Stimulated activated CD4-positive, alpha-beta T cell treated with anti-CD3 and anti-CD28 coated beads, Interleukin-4, amount 100 ng/mL, for 24 hours (primary cell): Measurements from ENCODE around the gene ATP8A1.
"Not testable (repeated sequence)": the region's sequence is repeated elsewhere in the genome, so short reads cannot be mapped to it uniquely, and the experiment has no call there.

ENCODE experiments used
- DNase-seq: peaks from one replicate; pipeline ENCODE4 v3.0.0-alpha.2; 2020

Gene ATP8A1

GRCh38 chr4:42492962-42493361 lies 163.9 kb downstream of the ATP8A1 start:
- no peak for DNase-seq

DNA sequence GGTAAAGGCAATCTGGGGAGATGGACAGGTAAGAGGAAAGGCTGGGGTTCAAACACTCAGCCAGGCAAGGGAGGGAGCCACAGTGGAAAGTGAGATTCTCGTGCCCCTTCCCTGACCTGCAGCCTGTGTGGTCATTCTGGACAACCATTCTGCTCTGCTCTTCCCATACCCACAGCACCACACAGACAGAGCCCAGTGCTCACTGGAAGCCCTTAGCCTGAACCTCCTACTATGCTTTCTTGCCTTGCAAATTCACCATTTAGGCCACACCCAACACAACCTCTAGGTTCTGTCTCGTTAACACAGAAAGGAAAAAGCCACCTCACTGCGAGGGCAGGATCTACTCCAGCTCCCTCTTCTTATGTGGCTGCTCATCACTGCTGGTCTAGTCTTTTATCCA lies 166.9 kb downstream of the ATP8A1 start:
- no peak for DNase-seq

GRCh38 chr4:42489095-42489494 lies 167.8 kb downstream of the ATP8A1 start:
- DNase-seq: no peak

DNA sequence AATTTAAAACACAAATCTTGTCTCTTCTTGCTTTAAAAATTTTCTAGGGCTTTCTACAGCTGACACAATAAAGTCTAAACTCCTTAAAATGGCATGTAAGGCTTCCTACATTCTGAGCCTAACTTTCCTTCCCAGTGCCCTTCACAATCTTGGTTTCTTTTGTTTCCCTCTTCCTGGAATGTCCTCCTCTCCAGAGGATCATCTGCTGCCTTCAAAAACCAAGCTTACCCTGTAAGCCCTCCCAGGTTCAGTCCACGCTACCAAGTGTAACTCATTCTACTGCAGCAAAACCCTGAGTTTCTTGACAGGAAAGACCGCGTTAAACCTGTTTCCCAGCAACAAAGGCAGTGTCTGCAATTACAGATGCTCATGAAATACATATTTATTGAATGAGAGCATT lies 168.4 kb downstream of the ATP8A1 start:
- DNase-seq: no peak

GRCh38 chr4:42488114-42488513 lies 168.8 kb downstream of the ATP8A1 start:
- DNase-seq: no peak

DNA sequence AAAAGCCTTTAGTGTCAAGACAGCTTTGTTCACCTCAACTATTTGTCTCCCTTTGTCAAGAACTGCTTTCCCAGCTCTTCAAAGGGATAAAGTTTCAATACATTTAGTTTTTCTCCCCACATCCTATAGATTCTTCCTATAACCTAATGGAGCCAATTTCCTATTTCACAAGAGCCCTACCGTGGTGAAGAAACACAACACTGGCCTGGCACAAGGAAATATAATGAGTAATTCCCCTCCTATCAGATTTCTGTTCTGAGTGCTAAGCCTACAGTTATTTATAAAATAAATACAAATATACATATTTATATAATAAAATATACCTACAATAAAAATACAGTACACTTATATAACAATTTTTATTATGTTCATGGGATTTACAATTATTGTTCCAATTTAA lies 169.7 kb downstream of the ATP8A1 start:
- DNase-seq: no peak

GRCh38 chr4:42486156-42486555 lies 170.7 kb downstream of the ATP8A1 start:
- DNase-seq: not testable (repeated sequence)

DNA sequence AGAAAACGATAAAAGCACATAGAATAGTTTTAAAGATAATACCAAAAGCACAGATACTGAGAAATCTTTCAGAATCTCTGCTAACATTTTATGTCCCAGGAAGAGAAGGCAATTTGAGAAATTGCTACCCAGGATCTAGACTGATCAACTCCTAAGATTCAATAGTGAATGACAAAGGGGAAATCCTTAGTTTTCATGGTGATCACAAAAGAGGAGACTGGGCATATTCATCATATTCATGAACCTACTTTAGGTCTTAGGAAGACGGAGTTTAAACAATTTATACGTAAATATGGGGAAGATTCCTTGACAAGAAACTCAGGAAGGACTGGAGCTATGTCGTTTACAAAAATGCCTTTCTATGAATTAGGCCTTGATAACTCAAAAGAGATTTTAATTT lies 172.3 kb downstream of the ATP8A1 start:
- DNase-seq: no peak

DNA sequence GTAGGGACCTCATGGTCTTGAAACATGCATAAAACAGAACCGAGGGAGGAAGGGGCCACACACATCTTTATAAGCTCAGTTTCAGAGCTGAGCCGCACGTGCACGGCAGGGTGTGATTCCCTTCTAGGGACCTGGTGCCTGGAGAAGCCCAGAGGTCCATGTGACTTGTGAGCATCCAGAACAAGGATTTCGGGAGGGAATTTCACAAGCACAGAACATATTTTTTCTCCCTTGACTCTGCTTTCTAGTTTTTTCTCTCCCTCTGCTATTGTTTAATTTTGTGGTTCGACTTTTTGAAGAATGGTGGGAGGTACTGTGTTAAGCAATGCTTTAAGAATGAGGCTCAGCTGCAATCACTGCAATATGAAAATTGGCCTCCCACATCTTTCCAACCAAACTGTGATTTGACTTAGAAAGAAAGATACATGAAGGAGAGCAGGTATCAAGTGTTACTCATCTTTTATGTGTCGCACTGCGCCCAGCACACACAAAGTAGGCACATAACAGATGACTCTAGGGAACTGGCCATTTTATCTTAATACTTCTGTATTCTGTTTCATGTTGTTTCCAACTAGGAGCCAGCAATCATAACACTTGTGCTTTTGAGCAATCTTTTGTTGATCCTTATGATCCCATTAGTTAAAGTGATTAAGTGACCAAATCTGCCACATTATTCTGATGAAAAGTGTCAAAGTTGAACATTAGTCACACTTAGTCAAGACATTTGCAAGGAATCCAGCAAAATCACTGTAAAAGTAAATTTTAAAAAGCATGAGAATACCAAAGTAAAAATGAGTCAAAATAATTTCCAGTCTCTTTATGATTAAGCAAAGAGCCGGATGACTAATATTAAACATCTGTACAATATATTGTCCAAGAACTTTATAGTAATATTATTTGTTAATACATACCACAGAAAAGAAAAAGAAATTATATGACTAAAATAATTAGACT lies 173.2 kb downstream of the ATP8A1 start:
- no peak for DNase-seq

GRCh38 chr4:42482516-42483327 lies 174.2 kb downstream of the ATP8A1 start:
- DNase-seq: no peak

DNA sequence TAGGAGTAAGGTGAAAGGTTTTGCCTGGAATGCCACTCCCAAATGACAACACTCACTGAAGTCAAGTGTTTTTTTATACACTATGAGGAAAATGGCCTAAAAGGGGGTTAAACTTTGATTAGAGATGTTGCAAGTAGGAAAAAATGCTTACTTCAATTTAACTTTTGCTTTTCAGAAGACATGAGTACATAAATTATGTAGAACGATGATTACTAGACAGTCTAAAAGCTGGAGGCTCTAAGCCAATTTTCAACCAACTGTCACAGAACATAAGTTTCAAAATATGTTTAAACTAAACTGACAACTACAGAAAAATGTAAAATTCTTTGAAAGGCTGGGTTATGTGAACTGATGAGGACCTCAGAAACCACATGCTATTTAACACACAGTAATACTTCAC lies 176.2 kb downstream of the ATP8A1 start:
- DNase-seq: no peak

- no peak for DNase-seq
These were observed 176.6 kb downstream of the ATP8A1 start for GRCh38 chr4:42480281-42480680.

DNA sequence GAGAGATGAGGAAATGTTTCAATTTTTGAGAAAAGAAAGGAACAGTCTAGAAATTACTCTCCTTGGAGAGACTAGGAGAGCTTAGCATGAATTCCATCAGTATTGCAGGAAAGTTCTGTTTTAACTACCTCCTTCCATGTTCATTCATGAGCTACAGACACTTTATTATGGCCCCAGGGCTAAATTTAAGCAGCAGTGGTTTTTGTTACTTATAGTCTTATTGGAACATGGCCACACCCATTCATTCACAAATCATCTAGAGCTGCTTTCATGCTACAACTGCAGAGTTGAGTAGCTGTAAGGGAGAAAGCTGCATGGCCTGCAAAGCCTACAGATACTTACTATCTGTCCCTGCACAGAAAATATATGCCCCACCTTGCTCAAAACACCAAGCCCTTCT lies 178.0 kb downstream of the ATP8A1 start:
- no peak for DNase-seq

- DNase-seq: no peak
These were observed 178.4 kb downstream of the ATP8A1 start for GRCh38 chr4:42478509-42478908.

DNA sequence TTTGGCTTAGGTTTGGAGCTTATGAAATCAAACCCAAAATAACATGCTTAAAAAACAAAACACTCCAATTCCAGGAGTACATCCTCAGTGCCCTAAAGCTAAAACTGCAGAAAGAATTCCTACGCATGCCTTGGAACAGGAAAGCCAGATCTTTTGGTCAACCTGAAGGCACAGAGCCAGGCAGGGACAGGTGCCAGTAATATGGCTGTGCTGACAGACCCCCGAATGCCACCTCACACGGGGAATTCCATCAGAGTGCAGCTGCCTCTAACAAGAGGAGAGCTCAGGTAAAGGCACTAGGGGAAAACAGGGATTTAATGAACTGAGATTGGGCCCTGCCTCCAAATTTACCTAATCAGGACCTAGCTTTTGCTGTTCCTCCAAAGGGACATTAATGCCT lies 182.5 kb downstream of the ATP8A1 start:
- no peak for DNase-seq

DNA sequence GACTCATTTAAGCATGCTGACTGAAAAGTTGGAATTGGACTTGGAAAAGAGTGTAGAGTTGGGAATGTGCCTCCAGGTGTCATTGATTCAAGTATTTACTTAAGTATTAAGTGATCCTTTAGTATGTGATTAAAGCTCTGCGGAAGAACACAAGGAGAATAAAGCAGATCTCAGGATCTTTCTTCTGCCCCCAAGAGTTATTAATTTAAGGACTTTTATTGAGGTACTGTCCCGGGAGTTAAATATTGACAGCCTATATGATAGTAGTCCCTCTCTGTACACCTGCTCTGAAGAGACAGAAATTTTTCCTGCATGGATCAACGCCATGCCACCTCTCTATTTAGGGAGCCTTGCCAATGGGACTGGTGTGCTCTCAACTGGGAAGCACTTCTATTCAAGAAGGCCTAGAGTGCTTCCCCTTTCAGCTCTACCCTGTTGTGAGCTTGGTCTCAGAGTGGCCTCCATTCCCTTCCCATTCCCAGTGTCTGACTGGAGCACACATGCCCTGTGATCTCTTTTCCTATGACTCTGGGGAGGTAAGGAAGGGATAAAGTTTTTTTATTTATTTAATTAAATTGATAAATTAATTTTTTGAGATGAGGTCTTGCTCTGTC lies 183.7 kb downstream of the ATP8A1 start:
- DNase-seq: no peak

DNA sequence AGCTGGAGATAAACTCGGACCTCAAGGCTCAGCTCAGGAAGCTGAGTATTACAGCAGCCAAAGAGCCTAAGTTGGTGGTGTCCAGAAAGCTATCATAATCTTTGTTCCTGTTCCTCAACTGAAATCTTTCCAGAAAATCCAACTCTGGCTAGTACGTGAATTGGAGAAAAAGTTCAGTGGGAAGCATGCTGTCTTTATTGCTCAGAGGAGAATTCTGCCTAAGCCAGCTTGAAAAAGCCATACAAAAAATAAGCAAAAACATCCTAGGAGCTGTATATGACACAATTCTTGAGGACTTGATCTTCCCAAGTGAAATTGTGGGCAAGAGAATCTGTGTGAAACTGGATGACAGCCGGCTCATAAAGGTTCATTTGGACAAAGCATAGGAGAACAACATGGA lies 185.0 kb downstream of the ATP8A1 start:
- DNase-seq: no peak

- DNase-seq: no peak
These were observed 186.9 kb downstream of the ATP8A1 start for GRCh38 chr4:42470023-42470422.

DNA sequence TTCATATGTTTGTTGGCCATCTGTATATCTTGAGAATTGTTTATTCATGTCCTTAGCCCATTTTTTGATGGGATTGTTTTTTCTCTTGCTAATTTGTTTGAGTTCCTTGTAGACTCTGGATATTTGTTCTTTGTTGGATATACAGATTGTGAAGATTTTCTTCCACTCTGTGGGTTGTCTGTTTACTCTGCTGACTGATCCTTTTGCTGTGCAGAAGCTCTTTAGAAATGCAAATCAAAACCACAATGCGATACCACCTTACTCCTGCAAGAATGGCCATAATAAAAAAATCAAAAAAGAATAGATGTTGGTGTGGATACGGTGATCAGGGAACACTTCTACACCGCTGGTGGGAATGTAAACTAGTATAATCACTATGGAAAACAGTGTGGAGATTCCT lies 189.1 kb downstream of the ATP8A1 start:
- DNase-seq: not testable (repeated sequence)

DNA sequence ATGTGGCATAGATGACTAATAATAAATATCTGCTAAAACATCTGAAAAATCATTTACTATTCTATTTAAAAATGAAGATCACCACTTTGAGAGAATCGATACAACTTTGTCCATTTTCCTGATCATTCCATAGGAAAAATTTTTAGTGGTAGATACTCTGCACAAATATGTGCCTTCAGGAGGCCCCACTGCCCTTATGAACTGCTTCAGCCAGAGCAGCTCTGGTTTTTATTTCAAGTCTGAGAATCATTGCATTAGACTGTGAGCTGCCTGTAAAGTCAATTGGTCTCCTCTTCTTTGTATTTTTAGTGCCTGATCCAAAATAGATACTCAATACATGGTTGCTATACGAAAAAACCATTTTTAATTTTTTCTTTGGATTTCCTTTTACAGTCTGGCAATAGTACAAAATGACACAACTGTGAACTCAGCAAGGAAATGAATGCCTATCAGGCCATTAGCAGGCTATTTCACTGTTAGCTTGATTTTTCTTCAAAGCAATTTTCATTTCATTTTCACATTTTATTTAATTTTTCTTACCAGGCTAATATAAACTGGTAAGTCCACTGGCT lies 190.5 kb downstream of the ATP8A1 start:
- DNase-seq: no peak

DNA sequence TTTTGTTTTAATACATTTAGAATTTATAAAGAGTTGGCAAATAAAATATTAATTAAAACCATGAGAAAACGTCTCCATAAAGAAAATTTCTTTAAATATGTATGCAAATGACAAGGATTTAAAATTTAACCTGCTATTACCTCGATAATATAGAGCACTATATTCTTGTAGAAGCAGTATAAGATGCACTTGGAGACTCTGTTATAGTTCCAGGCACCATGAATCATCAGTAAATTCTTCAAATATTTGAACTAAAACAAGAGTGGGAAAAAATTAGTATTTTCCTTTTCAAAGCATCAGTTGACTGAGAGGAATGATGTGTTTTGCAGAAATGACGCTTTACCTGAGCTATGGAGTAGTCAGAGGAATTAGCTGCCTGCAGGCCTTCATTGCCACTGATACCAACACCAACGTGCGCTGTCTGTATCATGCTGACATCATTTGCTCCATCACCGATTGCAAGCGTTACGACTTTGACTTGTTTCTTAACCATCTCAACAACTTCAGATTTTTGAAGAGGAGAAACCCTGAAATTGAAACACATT lies 192.3 kb downstream of the ATP8A1 start:
- no peak for DNase-seq

GRCh38 chr4:42461216-42461615 lies 195.7 kb downstream of the ATP8A1 start:
- DNase-seq: not testable (repeated sequence)

DNA sequence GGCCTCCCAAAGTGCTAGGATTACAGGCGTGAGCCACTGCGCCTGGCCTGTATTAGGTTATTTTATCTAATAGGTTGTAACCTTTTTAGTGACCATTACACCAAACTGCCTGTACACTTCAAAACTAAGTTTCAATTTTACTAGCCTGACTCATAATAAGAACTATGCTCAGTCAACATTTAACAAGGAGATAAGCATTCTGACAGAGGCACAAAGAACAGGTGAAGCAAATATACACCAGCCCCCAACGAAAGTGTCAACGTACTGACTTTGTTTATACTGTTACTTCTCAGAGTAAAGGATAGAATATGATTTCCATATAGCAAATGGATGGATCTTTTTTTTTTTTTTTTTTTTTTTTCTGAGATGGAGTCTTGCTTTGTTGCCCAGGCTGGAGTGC lies 196.9 kb downstream of the ATP8A1 start:
- DNase-seq: no peak
